ENCODE measurements around the gene GPC1.

The GPC1 gene

DNA sequence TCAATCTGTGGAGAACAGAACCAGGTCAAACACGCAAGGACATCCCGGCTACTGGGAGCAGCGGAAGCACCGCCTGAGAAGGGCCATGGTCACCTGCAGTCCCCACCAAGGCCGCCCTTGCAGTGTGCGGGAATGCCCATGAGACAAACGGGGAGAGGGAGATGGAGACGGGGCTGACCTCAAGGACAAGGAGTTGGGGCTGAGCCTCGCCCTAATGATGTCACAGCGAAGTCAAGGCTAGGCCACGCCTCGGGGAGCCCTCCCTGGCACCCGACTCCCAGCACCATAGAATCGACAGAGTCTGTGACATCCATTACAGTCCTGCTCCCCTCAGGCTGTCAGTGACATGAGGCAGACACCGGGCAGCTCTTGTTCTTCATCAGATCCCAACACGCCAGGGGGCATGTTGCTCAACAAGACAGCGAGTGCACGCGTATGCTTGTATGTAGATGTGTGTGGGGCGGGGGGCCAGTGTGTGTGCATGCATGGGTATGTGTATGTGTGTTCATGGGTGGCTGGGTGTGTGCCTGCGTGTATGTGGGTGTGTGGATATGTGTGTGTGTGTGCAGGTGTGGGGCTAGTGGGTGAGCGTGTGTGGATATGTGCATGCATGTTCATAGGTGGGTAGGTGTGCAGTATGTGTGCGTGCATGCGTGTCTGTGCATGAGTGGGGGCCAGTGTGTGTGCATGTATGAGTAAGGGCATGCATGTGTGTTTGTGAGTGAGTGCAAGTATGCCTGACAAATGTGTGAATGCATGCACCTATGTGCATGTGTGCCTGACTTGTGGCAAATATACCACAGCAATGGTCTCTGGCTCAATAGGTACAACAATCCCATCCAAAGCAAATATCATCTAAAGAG lies 65.3 kb downstream of the GPC1 start:
- no peak for DNase-seq (ENCODE audit: low read depth)

DNA sequence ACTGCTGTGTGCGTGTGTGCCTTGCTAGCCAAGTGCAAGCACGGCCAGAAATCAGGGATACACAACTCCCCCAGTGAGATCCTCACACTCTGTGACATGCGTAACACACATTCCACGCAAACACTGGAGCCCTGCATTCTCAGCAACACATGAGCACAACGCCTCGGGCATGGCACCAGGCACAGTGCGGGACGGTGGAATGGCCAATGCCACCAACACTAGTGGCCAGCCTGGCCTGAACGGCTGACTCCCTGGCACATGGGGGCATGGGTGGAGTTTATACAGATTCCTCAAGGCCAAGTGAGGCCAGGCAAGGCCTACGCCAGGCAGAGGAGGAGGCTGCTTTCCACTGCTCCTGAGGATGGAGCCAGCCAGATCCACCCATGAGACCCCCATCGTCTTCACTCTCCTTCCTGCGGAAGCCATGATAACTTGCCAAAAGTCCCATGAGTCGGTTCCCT lies 66.1 kb downstream of the GPC1 start:
- DNase-seq (ENCODE audit: low read depth), result no peak

DNA sequence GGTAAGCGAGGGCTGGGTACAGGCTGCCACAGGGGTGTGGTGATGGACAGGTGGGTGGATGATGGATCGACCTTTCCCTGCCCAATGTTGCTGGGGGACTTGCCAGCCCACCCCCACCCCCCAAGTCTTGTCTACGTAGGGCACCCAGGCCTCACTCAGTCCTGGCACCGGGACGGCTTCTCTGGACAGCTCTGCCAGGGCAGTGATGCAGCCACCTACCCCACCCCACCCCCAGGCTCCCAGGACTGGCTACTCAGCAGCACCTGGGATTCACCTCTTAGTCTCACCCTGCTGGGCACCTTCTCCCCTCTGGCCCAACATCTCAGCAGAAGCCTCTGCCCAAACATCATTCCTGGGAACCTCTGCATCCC lies 66.6 kb downstream of the GPC1 start:
- no peak for DNase-seq (ENCODE audit: low read depth)

DNA sequence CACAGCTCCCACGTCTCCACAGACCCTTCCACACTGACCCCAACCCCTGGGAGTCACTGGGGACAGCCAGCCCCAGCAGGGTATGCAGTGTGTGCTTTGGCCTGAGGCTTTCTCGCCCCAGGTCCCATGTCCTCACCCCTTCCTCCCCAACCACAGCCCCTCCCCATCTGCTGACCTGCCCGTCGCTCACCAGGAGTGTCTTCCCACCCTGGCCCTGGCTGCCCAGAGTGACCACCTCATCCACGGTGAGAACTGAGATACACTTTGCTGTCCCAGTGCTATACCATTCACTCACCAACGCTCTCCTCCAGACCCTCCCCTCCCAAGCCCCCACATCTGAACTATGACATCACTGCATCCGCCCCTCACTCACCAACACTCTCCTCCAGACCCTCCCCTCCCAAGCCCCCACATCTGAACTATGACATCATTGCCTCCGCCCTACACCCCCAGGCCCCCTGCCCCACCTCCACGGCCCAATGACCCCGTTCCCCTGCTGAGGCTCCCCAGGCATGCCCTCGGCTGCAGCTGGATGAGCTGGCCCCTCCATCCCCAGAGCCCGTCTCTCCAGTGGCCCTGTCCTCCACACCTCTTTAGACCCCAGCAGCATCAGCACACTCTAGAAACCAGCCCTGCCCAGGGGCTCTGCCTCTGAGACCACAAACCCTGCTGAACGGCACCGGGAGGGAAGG lies 67.1 kb downstream of the GPC1 start:
- no peak for DNase-seq (ENCODE audit: low read depth)

DNA sequence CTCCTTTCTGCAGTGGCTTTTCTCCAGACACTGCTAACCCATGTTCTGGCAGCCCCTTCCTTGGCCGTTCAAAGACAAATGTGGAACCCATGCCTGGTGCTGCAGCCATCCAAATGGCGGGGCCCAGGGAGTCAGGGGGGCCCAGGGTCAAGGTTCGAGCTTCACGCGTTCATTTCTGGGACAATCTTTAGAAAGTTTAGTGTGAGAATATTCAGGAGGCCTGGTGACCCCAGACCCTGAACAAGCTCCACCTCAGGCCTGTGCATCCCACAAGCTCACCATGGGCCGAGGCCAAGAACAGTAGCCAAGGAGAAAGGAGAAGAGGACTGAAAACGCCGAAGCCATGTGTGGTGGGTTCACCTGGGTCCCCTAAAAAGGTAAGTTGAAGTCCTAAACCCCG lies 67.9 kb downstream of the GPC1 start:
- DNase-seq (ENCODE audit: low read depth), result no peak

DNA sequence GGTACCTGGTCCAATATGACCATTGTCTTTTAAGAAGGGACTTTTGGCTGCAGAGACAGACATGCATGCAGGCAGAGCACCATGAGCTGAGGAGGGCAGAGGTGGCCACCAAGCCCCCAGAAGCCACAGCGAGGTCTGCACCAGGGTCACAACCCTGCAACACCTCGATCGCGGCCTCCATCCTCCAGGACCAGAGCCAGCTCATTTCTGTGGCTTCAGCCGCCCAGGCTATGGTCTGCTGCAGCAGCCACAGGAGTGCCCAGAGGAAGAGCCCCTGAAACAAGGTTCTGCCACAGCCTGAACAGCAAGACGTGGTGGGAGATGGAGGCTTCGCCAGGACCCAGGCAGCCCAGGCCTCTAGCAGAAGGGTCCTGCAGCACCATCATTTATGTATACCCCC lies 68.4 kb downstream of the GPC1 start:
- DNase-seq (ENCODE audit: low read depth), result no peak

DNA sequence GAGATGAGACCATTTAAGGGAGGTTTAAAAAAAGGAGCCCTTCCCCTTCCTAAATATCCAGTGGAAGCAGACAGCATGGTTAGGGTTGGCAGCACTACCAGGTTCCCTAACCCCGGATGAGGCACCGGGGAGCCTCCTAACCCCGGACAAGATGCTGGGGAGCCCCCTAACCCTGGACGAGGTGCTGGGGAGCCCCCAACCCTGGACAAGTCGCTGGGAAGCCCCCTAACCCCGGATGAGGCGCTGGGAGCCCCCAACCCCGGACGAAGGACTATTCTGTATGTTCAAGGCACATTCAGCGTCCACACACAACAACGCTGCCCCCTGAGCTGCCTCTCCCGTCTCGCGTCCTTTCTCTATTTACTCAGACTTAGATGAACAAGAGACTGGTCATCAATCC lies 70.4 kb downstream of the GPC1 start:
- DNase-seq (ENCODE audit: low read depth), result no peak

DNA sequence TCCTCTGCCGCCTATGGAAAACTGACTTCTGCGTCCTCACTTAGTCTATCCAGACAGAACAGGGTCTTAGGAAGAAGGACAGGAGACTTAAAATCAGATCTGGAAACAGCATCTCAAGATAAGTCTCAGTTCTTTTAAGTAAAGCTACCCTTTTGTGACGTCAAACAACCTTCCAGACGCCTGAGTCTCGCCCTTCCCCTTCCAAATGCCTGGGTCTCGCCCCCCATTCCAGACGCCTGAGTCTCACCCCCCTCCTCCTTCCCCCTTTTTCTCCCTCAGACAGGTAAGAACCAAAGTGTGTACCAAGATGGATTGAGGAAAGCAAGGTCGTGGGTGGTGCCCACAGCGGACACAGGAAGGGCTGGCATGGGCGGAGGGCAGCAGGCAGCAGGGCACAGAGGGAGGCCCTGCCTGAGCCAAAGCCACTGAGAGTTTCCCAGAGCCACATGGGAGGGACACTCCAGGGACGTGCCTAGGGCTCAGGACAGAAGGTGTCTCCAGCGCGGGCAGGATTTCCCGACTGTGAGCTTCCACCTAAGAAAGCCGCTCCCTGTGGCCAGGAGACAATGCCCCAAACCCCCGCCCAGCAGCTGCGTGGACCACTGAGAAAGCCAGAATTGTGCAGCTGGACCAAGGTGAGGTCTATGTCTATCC lies 71.1 kb downstream of the GPC1 start:
- no peak for DNase-seq (ENCODE audit: low read depth)

DNA sequence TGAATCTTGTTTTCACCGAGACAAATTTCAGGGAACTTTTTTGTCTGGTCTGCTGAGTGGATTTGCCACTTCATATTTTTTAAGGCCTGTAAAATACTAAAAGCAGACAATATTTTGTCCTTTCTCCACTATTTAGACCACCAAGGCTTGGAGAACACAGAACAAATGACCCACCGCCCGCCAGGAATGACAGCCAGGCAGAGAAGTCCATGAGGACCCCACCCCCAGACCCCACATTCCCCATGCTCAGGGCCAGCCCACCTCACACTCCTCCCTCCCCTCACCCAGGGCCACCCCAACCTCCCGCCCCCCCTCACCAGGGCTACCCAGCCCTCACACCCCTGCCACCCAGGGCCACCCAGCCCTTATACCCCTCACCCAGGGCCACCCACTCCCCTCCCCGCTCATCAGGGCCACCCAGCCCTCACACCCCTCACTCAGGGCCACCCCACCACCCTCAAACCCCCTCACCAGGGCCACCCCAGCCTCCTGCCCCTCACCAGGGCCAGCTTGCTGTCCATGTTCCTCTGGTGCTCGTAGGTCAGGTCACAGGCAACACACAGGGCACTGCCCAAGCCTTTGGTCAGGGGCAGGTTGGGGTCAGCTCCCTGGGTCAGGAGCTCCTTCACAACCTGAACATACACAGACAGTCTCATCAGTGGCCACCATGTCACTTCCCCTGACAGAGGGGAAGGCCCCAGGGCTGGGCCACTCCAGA lies 71.8 kb downstream of the GPC1 start:
- no peak for DNase-seq (ENCODE audit: low read depth)

DNA sequence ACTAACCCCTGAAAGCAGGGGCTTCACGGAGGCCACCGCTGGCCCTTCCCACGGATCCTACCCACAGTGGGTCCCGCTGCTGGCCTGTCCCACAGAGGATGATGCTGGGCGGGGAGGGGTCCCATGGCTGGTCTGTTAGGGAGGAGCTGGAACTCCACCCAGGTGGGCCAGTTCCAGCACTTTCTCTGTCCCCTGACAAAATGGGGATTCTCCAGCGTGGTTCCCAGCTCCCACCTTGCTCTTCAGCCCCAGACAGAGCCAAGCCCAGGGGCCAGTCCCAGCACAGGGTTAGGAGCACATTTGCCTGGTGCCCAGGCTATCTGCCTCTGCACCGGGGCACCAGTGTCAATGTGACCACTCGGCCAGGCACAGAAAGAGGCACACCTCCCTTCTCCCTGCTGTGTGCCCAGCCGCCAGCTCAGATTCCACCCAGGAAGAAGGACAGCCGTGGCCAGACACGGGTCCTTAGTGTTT lies 72.4 kb downstream of the GPC1 start:
- no peak for DNase-seq (ENCODE audit: low read depth)

DNA sequence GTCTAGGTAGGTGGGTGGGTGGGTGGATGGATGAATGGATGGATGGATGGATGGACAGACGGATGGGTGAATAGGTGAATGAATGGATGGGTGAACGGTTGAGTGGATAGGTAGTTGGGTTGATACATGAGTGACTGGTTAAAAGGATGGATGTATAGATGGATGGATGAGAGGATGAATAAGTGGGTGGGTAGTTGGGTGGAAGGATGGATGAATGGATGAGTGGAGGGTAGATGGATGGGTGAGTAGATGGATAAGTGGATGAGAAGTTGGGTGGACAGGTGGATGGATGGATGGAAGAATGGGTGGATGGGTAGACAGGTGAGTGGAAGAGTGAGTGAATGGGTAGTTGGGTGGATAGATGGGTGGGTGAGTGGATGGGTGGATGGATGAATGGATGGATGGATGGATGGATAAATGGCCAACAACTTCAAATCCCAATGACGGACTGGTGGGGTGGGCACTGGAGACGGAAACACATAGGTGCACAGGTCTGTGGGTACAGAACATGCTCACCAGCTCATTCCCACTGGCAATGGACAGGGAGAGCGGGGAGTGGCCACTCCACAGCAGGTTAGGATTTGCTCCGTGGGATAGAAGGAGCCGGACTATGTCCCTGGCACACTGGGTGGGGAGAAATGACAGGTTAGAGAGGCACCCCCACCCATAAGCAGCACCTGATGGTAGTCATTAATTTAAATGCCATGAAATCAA lies 73.5 kb downstream of the GPC1 start:
- no peak for DNase-seq (ENCODE audit: low read depth)

DNA sequence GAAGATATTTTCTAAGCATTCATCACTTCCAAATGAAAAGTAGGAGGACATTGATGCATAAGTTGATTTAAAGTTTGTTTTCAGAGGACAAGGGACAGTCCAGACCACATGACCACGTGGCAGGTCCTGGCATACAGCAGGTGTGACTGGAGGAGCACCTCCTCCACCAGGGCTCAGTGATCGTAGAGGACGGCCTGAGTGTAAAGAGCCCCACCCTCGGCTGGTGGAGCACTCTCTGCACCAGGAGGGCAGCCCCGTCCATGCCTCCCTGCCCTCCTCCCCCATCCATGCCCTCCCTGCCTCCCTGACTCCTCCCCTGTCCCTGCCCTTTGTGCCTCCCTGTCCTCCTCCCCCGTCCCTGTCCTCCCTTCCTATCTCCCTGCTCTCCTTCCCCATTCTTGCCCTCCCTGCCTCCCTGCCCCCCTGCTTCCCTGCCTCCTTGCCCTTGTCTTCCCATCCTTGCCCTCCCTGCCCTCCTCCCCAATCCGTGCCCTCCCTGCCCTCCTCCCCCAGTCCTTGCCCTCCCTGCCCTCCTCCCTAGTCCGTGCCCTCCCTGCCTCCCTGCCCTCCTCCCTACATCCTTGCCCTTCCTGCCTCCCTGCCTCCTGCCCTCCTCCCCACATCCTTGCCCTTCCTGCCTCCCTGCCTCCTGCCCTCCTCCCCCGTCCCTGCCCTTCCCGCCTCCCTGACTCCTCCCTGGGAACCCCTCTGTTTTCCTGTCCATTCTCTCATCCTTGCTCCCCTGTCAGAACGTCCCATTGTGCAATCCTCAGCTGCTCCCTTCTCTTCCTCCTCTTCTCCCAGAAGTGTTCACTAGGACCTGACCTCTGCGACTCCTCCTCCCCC lies 74.4 kb downstream of the GPC1 start:
- DNase-seq (ENCODE audit: low read depth), result no peak

DNA sequence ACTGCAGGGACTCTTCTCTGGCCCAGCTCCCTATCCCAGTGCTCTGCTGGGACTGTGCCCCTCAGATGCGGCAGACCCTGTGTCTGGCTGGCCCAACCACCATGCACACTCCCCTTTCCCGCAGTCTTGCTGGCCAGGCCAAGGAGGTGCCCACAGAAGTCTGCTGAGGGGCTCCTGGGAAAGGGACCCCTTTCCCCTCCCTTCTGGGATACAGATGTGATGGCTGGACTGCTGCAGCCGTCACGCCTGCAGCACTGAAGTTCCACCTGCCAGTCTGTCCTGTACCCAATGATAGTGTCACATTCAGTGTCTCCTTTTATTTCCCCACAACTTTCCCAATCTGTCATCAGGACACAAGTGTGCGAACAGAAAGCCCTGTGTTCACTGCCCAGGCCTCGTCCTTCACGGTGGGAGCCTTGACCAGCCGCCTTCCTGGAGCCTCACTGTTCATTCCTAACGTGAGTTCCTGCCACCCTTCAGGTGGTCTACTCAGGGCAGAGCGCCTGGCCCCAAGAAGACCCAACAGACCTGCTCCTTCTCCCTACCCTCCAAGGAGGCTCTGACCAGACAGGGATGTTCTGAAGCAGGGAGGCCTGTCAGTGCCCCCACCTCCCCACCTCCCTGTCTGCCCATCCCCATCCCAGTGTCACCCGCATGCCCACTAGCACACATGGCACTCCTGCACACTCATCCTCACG lies 75.2 kb downstream of the GPC1 start:
- DNase-seq (ENCODE audit: low read depth), result no peak

DNA sequence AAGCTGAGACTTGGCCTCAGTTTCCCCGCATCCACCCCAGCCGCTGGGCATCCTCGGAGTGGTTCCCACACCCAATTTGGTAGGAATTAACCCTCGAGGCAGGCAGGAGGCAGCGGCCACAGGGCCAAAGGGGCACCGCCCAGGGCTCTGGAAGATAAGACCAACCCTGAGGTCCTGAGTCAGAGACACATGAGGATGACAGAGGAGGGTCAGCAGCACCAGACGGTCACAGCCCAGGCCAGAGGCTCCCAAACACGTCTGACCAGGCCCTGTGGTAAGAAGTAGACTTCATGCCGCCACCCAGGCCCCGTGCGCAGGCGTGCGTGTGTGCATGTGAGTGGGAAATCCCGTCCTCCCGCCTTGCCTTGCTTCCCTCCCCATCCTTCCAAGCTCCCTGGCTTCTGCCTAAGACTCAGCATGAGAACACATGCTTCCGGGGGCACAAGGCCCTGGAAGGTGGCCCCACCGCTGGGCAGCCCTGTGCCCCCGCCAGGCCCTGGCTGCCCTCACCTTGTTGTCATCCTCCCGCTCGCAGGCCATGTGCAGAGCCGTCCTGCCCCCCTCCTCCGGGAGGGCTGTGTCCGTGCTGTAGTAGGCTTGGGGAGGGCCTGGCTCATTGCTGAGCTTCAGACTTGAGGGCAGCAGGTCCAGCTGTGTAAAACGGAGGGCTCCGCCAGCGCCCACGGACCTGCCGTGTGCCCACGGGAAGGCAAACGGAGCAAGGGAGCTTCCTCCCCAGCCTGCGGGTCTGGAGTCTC lies 76.1 kb downstream of the GPC1 start:
- DNase-seq (ENCODE audit: low read depth), result no peak

DNA sequence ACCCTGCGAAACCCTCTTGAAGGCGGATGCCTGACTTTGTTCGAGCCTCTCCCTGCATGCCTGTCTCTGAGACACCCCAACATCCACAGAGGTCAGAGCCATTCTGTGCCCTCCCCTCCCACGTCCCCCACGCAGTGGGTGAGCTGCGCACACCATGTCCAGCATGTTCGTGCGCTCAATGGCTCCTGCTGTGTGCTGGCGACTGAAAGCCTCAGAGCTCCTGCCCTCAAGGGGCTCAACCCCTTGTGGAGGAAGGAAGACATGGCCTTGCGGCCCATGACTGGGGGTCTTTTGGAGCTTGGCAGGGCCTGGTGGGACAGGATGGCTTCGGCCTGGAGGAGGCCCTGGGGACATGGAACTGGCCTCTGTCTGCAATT lies 76.6 kb downstream of the GPC1 start:
- no peak for DNase-seq (ENCODE audit: low read depth)

DNA sequence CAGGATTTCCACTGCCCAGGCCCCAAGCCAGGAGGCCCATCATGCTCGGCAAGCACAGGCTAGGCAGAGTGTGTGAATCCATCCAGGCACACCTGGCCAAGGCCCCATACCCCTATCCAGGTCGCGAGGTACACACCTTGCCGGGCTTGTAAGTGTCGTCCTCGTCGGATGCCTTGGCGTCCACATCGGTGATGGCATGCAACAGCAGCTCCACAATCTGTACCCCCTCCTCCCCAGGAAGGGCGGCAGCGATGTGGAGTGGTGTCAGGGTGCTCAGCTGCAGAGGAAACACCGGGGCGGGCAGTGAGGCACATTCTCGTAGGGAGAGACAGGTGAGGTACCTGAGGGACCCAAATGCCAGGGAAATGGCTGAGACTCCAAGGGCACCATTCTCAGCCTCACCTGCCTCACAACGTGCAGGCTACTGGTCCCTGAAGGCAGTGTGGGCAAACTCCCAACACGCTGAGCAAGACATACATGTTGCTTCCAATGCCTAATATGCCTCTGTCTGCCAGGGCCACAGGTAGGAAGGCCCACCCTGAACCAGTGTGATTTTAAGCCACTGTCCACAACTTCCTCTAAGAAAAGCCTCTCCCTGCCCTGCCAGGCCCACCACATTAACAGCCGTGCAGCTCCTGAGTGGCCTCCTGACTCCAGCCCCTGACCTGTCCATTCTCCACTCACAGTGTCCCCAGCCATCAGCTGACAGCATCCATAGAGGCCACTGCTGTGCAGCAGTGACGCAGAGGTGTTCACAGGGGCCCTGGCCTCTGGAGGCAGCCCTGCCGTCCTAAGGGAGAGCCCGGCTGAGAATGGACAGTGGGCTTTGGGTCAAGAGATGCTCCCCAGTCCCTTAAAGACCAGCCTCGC lies 77.4 kb downstream of the GPC1 start:
- DNase-seq (ENCODE audit: low read depth), result no peak

DNA sequence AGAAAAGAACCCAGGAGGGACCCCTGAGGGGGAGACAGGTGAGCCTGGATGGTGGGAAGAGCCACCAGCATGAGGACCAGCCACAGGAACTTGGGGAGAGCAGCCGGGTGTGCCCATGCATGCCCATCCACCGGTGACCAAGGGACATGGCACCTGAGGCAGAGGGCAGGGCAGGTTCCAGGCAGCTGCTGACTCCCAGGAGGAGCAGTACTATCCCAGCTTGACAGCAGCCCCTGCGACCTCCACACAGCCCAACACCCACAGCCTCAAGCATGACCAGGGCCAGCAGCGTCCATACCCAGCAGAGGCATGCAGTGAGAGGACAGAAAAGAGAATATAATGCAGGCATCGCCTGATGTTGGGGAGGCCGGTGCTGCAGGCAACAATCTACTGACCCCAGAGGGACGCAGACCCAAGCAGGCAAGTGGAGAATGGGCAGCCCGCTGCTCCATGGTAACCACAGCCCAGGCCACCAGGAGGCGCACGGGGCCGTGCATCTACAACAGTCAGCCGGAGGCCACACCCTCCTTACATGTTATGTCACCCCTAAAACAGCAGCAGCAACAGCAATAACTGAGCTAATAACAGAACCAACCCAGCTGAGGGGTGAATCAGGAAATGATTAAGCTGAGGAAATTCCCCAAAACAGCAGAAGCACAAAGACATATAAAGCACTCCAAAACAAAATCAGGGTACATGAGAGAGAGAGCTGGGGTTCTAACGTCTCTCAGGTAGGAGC lies 78.3 kb downstream of the GPC1 start:
- DNase-seq (ENCODE audit: low read depth), result peak; percentile 75

DNA sequence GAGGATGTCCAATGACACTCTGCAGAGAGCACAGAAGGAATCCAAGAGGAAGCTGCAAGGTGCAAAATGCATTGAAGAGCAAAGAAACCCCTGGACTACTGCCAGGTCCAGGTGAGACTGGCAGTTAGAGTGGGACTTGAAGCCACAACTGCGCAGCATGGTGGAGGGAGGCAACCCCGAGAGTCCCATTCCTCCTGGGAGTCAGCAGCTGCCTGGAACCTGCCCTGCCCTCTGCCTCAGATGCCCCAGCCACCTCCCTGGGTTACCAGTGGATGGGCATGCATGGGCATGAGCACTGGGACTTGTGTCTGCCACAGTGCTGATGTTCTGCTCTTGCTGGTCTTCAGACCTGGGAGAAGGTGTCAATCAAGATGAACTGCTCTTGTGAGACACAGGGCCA lies 79.2 kb downstream of the GPC1 start:
- DNase-seq (ENCODE audit: low read depth), result no peak
